ENCODE measurements around the gene MPZL1.

DNA sequence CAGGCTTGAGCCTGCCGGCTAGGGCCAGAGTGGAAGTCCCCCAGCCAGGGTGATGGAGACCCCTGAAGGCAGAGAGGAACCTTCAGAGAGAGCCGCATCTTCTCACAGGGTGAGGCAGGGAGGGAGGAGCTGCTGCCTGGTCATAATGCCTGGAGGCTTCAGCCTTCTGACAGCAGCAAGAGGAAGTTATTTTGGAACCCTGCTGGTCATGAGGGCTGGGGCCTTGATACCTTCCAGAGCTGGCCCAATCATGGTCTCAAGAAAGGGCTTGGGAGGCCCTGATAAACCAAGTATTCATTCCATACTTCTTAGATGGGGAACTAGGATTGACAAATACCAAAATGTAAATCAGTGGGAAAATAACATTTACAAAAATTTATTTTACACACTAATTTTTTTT is 26.6 kb upstream of the MPZL1 start:
- TF ChIP-seq, protein P1, sequence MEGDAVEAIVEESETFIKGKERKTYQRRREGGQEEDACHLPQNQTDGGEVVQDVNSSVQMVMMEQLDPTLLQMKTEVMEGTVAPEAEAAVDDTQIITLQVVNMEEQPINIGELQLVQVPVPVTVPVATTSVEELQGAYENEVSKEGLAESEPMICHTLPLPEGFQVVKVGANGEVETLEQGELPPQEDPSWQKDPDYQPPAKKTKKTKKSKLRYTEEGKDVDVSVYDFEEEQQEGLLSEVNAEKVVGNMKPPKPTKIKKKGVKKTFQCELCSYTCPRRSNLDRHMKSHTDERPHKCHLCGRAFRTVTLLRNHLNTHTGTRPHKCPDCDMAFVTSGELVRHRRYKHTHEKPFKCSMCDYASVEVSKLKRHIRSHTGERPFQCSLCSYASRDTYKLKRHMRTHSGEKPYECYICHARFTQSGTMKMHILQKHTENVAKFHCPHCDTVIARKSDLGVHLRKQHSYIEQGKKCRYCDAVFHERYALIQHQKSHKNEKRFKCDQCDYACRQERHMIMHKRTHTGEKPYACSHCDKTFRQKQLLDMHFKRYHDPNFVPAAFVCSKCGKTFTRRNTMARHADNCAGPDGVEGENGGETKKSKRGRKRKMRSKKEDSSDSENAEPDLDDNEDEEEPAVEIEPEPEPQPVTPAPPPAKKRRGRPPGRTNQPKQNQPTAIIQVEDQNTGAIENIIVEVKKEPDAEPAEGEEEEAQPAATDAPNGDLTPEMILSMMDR (IDR thresholded peaks at IDR 0.05; ENCODE audit: extremely low read depth in 1 of 2, insufficient read depth in 1 of 2, low read depth in 1 of 2, low read length in 2 of 2), result no peak
- TF ChIP-seq EZH2 (IDR thresholded peaks at IDR 0.05; ENCODE audit: borderline replicate concordance, low read depth, low read length, severe bottlenecking) (no peak), MYC (IDR thresholded peaks at IDR 0.05; ENCODE audit: low read depth, low read length) (no peak), POLR2A (IDR thresholded peaks at IDR 0.05; ENCODE audit: low read depth, low read length) (no peak), JUN (IDR thresholded peaks at IDR 0.05; ENCODE audit: borderline replicate concordance, insufficient read depth, insufficient read length, low read depth) (no peak), POLR2AphosphoS5 (IDR thresholded peaks at IDR 0.05; ENCODE audit: insufficient read depth, low read depth, low read length) (no peak)
- TF ChIP-seq, protein P2, sequence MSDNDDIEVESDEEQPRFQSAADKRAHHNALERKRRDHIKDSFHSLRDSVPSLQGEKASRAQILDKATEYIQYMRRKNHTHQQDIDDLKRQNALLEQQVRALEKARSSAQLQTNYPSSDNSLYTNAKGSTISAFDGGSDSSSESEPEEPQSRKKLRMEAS (IDR thresholded peaks at IDR 0.05; ENCODE audit: insufficient read depth, insufficient read length), result no peak
